ENCODE results near the gene AFF3.

GRCh38 chr2:99634234-99634633, 508.2 kb downstream of the AFF3 start:
- TF ChIP-seq, protein P1, sequence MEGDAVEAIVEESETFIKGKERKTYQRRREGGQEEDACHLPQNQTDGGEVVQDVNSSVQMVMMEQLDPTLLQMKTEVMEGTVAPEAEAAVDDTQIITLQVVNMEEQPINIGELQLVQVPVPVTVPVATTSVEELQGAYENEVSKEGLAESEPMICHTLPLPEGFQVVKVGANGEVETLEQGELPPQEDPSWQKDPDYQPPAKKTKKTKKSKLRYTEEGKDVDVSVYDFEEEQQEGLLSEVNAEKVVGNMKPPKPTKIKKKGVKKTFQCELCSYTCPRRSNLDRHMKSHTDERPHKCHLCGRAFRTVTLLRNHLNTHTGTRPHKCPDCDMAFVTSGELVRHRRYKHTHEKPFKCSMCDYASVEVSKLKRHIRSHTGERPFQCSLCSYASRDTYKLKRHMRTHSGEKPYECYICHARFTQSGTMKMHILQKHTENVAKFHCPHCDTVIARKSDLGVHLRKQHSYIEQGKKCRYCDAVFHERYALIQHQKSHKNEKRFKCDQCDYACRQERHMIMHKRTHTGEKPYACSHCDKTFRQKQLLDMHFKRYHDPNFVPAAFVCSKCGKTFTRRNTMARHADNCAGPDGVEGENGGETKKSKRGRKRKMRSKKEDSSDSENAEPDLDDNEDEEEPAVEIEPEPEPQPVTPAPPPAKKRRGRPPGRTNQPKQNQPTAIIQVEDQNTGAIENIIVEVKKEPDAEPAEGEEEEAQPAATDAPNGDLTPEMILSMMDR (IDR thresholded peaks at IDR 0.05): no peak
- TF ChIP-seq POLR2A (IDR thresholded peaks at IDR 0.05): no peak
